Activated CD4-positive, alpha-beta T cell treated with anti-CD3 and anti-CD28 coated beads, Interleukin-2, Interleukin-4, amounts not matched to agents 100 ng/mL and 50 ng/mL, durations not matched to agents 16 hours and 8 hours (primary cell): ENCODE measurements around the gene CCDC9B.

Experiments used
- DNase-seq: peaks from one replicate; pipeline ENCODE4 v3.0.0-alpha.2; 2020; ENCODE audit warnings: low spot score

The CCDC9B gene

DNA sequence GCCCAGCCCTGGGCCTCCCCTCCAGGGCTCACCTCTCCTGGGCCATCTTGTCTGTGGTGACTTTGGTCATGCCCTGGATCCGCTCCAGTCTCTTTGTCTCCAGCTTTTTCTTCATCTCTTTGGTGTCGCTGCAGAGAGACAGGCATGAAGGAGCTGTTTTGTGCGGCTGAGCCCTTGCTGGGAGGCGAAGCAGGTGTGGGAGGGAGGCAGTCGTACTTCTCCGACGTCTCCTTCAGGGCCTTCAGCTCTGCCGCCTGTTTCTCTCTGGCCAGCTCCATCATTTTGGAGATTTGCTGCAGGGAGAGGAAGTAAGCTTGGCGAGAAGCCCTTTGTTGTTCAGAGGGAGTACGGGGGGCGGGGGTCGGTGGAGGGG is 50.2 kb downstream of the CCDC9B start:
- DNase-seq: no peak

DNA sequence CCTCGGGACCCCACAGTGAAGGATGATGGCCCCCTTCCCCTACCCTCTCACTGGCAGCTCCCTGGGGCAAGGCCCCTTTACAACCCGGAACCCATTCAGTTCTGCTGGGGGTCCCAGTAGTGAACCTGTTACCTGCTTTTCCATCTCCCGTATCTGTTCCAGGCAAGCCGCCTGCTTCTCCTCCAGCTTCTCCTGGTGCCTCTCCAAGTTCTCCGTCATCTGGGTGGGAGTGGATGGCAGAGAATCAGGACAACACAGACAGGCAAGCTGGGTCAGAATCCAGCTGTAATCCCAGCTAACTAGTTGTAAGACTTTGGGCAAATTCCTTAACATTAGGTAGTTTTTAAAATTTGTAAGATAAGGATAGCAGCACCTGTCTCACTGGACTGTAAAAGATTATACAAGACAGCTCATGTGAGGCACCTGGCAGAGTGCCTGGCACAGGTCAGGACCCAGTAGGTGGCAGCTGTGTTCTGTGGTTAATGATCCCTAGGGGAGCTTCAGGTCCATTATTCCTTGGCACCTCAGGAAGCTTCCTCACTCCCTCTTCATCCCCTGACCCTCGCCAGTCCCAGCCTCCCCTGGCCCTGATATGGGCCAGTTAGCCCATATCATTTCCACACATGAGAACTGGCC is 51.5 kb downstream of the CCDC9B start:
- DNase-seq: no peak

DNA sequence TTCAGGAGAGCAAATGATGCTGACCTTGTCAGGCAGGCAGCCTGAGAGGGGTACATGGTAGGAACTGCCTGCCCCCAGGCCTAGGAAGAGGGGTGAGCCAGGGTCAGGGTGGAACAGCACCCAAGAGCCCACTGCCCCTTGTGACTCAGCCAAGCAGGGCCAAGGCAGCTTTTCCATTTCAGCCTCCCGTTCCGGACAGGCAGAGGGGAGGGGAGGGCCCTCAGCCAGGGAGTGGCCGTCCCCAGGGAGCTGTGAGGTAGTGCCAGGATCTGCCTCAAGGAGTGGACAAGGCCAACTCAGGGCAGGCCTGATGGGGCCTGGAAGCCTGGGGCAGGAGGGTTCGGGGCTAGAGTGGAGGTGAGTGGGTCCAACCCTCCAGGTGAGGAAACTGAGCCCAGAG is 52.8 kb downstream of the CCDC9B start:
- no peak for DNase-seq

DNA sequence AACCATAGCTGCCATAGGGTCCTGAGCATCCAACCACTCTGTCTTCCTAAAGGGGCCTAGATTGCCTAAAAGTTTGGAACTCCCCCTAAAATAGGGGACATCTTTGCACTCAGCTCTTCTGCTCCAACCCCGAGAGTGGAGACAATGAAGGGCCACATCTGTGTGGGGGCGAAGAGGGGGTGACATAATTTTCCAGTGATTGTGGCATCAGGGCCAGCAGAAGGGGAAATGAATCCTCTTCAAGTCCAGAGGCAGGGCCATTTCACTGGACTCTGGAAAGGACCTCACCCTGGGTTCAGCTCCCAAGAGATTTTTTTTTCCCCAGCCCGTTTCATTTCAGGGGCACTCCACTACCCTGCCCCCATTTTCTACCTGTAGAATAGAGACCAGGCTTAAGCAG is 53.2 kb downstream of the CCDC9B start:
- DNase-seq: no peak

- DNase-seq: no peak
These were observed 53.9 kb downstream of the CCDC9B start for GRCh38 chr15:40286794-40287193.

DNA sequence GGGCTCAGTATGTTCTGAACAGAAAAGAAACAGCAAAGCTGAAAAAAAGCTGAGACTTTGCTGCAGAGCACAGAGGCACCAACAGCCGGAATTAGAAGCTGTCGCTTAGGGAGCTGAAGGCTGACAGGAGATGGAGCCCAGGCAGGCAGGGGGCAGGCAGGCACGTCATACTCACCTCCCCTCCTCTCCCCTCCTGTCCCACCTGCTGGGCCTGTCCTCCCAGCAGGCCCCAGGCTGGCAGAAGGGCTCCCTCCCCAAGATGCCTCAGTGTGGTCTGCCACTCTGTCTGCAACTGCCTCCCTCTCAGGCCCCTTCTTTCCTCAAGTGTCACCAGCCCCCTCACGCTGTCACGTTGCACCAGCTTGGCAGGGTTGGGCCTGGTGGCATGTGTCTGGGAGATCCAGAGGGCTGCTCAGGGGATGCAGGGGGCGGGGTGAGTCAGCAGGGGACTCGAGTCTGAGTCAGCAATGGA is 54.6 kb downstream of the CCDC9B start:
- no peak for DNase-seq

DNA sequence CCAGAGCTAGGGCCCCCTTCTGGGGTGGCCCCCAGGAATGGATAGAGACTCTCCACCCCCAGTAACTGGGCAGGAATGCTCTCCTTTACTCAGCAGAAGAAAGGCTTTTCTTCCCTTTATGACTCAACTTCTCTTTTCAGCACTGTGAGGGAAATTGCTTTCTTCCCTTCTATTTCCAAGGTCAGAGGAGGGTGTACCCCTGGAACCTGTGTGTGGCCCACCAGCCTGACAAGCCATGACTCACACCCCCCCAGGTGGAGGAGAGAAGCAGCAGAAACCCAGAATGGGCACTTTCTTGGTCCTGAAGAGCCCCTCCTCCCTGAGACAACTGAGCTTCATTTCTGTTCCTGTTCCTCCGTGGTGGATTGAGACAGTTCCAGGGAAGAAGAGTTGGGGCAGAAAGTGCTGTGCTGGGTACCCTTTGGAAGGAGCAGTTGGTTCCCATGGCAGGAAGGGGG is 55.2 kb downstream of the CCDC9B start:
- DNase-seq: no peak

DNA sequence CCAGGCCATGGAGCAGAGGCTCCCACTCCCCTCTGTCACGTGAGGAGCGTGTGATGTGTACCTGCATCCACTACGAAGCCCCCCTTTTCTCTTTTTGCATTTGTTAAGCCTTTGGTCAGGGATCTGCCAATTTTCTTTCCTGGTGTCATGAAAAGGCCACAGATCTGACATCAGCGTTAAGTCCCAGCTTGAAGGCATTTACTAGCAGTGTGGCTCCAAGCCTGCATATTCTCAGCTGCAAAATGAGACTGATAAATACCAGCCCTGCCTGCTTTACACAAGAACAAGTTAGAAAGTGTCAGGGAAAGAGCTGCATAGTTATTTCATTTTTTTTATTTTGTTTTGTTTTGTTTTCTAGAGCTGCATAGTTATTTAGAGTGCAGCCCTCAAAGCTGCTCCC is 55.6 kb downstream of the CCDC9B start:
- no peak for DNase-seq

DNA sequence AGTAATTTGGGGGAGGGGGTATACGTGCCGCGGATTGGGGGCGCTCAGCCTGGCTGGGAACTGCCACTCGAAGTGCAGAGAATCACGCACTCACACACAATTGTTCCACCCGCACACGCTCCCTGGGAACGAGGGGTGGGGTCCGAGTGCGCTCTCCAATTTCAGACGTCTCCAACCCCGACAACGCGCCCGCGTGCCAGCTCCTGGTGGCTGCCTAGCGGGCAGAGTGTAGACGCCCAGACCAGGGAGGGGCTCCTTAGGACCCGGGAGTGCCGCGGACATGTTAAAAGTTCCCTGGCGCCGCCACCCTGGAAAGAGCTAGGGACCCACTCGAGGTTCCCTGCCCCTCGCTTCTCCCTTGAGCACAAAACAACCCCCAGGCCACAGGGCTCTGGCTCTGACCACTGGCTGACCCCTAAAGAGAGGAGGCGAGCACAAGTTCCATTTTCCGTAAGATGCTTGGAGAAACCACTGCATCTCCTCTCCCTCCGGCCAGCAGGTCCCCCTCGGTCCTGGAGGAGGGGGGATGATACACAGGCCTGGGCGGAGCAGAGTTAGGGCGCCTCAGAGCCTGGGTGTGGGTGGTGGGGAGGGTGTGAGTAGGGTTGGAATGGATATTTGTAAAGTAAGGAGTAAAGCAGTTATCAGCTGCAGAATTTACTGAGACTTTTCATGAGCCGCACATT is 57.0 kb downstream of the CCDC9B start:
- no peak for DNase-seq

DNA sequence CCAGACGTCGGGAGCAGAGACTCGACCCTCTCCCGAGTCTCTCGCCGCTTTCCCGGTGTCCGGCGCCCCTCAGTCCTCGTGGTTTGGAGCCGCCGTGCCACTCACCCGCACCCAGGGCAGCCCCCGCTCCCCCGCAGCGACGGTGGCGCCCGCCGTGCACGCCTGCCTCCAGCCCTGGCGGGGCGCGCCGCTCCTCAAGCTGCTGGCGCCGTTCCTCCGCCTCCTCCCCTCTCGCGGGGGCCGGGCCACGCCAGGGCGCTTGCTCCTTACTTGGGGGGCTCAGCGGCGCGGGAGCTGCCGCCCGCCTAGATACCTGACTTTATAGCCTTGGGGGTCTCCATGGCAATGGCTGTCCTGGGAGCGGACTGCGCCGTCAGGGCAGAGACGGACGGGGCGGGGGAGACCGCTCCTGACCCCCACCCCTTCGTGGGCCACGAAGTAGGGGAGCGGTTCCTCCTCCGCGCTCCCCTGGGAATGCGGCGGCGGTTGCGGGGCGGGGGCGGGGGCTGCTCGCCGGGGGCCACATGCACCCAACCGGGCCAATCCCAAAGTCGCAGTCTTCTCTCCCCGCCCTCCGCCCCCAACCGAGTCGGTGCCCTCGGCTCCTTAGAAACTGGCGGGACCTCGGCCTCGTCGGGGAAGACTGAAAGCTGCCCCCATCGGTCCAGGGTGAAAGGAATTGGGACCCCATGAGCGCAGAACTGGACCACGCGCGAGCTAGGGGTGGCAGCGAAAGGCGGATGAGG is 57.7 kb downstream of the CCDC9B start, which contains the start of gene ANKRD63:
TSS of gene ANKRD63 (minus strand) at position 196 of the 746 bp plus-strand sequence. CDS start 478 bp downstream, outside the sequence.
- no peak for DNase-seq

DNA sequence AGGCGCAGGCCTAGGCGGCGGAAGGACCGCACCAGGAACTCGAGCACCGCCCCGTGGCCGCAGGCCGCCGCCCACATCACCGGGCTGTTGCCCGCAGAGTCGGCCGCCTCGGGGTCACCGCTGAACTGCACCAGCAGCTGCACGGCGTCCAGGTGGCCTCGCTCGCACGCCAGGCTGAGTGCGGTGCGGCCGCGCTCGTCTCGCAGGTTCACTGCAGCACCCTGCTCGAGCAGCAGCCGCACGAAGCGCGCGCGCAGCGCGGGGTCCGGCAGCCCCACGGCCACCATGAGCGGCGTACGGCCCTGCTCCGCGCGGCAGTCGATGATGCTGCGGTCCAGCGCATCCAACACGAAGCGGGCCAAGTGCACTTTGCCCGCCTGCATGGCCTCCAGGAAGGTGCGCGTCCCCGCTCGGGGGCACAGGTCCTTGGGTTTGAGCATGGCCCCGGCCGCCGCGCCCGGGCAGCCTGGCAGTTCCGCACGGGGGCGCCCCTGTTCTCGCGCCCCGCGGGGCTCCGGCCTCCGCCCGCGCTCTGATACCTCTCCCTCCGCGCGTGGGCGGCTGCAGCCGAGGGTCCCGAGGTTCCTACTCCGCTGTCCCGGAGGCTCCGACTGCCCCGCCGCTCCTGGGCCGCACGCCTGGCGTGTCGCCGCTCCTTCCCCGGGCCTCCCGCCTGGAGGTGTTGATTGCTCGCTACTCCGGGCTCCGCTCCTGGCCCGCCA is 58.4 kb downstream of the CCDC9B start:
- DNase-seq: peak; percentile 38

DNA sequence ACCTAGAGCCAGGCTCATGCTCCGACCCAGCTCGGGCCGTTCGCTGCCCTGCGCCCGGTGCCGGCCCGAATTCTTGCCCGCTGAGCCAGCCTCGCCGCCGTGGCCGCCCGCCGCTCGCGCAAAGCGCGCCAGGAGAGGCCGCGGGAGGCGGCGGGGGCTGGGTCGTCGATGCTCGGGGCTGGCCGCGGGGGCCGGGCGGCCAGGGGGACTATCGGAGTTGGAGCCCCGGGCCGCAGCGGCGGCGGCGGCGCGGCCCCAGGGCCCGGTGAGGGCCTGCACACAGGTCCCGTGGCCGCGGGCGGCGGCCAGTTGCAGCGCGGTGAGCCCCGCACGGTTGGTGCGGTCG is 59.0 kb downstream of the CCDC9B start:
- no peak for DNase-seq
